Calu3 (cell line): ENCODE results near the gene PTPN14. TPM values are rescaled to one million over a fixed set of nuclear protein-coding genes. Genes with fewer than 3 reads are reported as not detected.

Source experiments
- BruUV-seq: library from RNA; stranded (reverse); fragments of 400-500 nt; replicated peaks from 2 replicates; lab custom pipeline; 2021; lab: Mats Ljungman, UMichigan
- CTCF ChIA-PET: fragments of 300-600 bp; sonication (Branson Sonifier 250); formaldehyde crosslinking; loops from one replicate; lab custom pipeline; 2022; ENCODE audit warnings: antibody characterized with exemption; lab: Charles Lee
- DNase-seq: peaks from one replicate; pipeline ENCODE4 v3.0.0; 2022
- H3K27ac Mint-ChIP-seq: one replicate; pipeline ENCODE4 v1.8.0; 2022; ENCODE audit warnings: mixed read lengths; ENCODE audit not compliant: unreplicated experiment
- H3K27me3 Mint-ChIP-seq: one replicate; pipeline ENCODE4 v1.8.0; 2022; ENCODE audit warnings: mixed read lengths; ENCODE audit not compliant: unreplicated experiment
- H3K36me3 Mint-ChIP-seq: one replicate; pipeline ENCODE4 v1.8.0; 2022; ENCODE audit warnings: mild to moderate bottlenecking, moderate library complexity, mixed read lengths; ENCODE audit not compliant: insufficient read depth, unreplicated experiment
- H3K4me1 Mint-ChIP-seq: one replicate; pipeline ENCODE4 v1.8.0; 2022; ENCODE audit warnings: mild to moderate bottlenecking, low read depth, mixed read lengths; ENCODE audit not compliant: unreplicated experiment
- H3K4me3 Mint-ChIP-seq: one replicate; pipeline ENCODE4 v1.8.0; 2022; ENCODE audit warnings: mild to moderate bottlenecking, low read depth, moderate library complexity, mixed read lengths; ENCODE audit not compliant: unreplicated experiment
- H3K9me3 Mint-ChIP-seq: one replicate; pipeline ENCODE4 v1.8.0; 2022; ENCODE audit warnings: low read depth, mixed read lengths; ENCODE audit not compliant: unreplicated experiment
- CTCF ChIP-seq: fragments of 200-600 bp; IDR thresholded peaks from one replicate; pipeline ENCODE4 v1.8.0; 2022; ENCODE audit warnings: antibody characterized with exemption; ENCODE audit not compliant: unreplicated experiment
- intact Hi-C: fragments of 100-400 bp; cut with micrococcal nuclease; formaldehyde crosslinking; loops from one replicate; pipeline ENCODE4 v1.10.0; 2022; ENCODE audit not compliant: unreplicated experiment
- total RNA-seq: library from RNA; stranded (reverse); gene quantifications from 2 replicates; pipeline ENCODE4 v1.2.3, GENCODE V29; 2022

Gene PTPN14
- total RNA-seq, 1 experiment from 2014 or later: 77.4 TPM

GRCh38 chr1:214352838-214353237, 198.6 kb downstream of the PTPN14 start:
- Mint-ChIP-seq H3K4me1 (no peaks in the 10 kb centered on the region), H3K4me3 (no peak overlapping the region), H3K9me3 (no peaks in the 10 kb centered on the region), H3K36me3 (peaks cover 29% of the 10 kb centered on the region), H3K27me3 (no peaks in the 10 kb centered on the region), H3K27ac (no peak overlapping the region)
- no TSS peak for BruUV-seq
- intact Hi-C loops: no loop called here
- DNase-seq: no peak
- CTCF ChIA-PET: interaction anchor here (1.2 to 1.5 kb wide), 2 partner anchors 19 to 21 kb away, joined by 3 to 5 read pairs; no protein-coding TSS in a partner anchor
- TF ChIP-seq CTCF: no peak

GRCh38 chr1:214351551-214352277, 199.7 kb downstream of the PTPN14 start:
- Mint-ChIP-seq H3K36me3 (peaks cover 27% of the 10 kb centered on the region), H3K27ac (no peak overlapping the region), H3K27me3 (no peaks in the 10 kb centered on the region), H3K4me3 (no peak overlapping the region), H3K4me1 (no peaks in the 10 kb centered on the region), H3K9me3 (no peaks in the 10 kb centered on the region)
- BruUV-seq: no TSS peak
- TF ChIP-seq CTCF: no peak
- DNase-seq: no peak
- CTCF ChIA-PET: interaction anchor here (0.5 to 1.5 kb wide), 3 partner anchors 18 to 1814 kb away, joined by 3 to 5 read pairs (median 3); no protein-coding TSS in a partner anchor
- intact Hi-C loops: no loop called here

- H3K27me3 Mint-ChIP-seq: no peaks in the 10 kb centered on the region
- H3K27ac Mint-ChIP-seq: no peak overlapping the region
These were observed 201.6 kb downstream of the PTPN14 start for GRCh38 chr1:214349781-214350180.

GRCh38 chr1:214349008-214349407, 202.4 kb downstream of the PTPN14 start:
- peaks cover 4% of the 10 kb centered on the region for H3K9me3 Mint-ChIP-seq
- intact Hi-C loops: no loop called here
- no peak overlapping the region for H3K4me3 Mint-ChIP-seq
- CTCF ChIA-PET: interaction anchor here (0.7 to 1.4 kb wide), 4 partner anchors 17 to 352 kb away, joined by 3 to 4 read pairs (median 3); no protein-coding TSS in a partner anchor
- no peak for DNase-seq
- H3K27ac Mint-ChIP-seq: no peak overlapping the region
- TF ChIP-seq CTCF: no peak
- no TSS peak for BruUV-seq
- H3K36me3 Mint-ChIP-seq: peaks cover 41% of the 10 kb centered on the region
- H3K27me3 Mint-ChIP-seq: no peaks in the 10 kb centered on the region
- H3K4me1 Mint-ChIP-seq: no peaks in the 10 kb centered on the region

More at GRCh38 chr1:214349781-214350180, 201.6 kb downstream of the PTPN14 start:
- Mint-ChIP-seq H3K4me1 (no peaks in the 10 kb centered on the region), H3K4me3 (no peak overlapping the region), H3K36me3 (peaks cover 38% of the 10 kb centered on the region), H3K9me3 (peaks cover 3% of the 10 kb centered on the region)
- no peak for TF ChIP-seq CTCF
- CTCF ChIA-PET: interaction anchor here (0.7 to 1.4 kb wide), 5 partner anchors 18 to 353 kb away, joined by 3 to 4 read pairs (median 3); no protein-coding TSS in a partner anchor
- DNase-seq: no peak
- intact Hi-C loops: no loop called here
- no TSS peak for BruUV-seq
